ENCODE data around the gene NCAM1.

NCAM1 gene

DNA sequence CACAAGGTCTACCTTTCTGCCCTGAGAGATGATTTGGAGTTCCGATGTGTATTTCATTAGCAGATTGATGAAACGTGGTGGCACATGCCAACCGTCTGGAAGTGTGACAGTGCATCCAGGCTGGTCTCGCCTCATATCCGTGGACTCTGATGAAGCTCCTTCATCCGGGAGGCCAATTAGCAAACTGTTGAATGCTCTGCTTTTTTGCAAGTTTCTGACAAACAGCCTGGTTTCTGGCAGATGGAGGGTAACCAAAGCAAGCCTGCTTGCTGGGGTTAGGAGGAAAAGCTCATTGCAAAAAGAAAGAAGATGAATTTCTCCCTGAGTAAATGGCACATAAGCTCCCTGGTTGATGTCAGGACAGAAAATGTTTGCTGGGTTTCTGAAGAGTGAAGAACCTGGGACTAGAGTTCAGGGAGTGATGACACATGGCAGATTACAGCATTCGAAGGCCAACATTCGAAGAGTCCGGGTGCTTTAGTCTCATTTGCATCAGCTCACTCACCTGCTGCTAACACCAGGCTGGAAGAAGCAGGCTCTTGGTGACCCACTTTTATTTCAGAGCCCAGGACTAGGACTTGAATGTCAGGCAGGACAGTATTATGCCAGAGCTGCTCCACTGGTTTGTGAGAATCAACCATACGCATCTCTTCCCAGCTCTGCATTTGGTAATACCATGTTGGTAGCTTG, 217.3 kb downstream of the NCAM1 start:
- no peak for DNase-seq

DNA sequence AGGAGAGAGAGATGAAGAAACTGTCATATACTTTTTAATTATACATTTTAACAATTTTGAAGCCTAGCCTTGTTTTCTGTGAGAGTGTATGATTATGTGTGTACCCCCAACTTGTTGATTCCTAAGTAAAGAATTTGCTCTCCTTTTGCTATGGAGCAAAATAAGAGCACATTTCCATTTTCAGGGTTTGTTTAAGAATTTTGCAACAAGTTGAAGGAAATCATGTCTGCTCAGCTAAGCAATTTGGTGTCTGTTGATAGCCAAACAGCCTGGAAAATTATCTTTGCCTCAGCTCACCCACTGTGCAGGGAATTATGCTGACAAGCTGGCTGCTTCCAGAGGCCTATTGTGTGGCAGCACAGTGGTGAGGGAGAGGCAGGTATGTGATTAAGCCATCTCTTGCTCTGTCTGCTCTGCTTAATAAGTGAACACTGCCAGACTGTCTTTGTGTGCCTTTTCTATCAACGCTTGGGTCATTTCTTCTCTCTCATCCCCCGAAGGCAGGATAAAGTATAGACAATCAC, 218.0 kb downstream of the NCAM1 start:
- no peak for DNase-seq

DNA sequence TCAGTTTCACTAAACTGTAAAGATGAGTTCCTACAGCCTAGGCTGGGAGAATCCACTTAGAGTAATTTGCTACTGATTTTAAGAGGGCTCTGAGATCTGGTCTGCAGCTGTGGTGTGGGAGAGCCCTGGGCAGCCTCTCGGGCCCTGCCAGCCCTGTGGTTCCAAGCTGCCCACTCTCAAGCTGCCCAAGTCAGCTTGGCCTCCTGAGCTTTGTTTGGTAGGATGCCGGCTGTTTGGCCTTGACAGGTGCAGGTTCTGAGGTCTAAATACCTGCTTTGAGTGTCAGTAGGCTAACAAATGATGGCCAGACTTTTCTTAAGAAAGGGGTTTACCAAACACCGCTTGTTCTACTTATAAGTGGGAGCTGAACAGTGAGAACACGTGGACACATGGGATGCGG, 219.9 kb downstream of the NCAM1 start:
- no peak for DNase-seq

DNA sequence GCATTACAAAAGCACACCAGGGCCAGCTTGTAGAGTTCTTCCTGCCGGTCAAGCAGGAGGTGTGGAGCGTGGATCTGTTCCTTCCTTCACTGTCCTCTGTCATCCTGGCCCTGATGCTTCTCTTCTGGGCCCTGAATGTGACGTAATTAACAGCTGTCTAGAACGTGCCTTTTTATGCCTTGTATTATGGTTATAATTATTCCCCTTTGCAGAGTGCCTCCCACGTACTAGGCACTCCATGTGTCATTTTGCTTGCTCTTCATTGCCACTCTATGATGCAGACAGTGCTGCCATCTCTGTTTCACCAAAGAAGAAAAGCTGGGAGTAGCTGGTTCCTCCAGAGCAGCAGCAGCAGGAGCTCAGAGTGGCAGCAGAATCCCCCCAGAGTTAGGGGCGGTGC, 221.1 kb downstream of the NCAM1 start:
- DNase-seq = no peak

DNA sequence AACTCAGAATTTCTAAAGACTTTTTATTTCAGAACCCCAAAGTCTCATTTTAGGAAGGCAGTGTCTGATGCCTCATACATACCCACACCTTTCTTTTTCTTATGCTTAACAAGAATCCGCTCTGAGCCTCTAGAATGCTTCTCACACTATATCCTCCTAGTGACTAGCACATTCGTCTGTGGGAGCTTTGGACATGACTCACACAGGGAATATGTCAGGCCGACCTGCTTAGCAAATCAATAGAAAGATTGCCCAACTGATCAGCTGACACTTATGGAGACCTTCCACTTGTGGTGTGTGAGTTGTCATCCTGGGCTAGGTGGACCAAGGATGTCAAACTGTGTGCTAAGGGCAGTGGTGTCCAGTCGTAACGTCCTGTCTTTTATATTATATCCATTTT, 223.3 kb downstream of the NCAM1 start:
- DNase-seq = no peak

DNA sequence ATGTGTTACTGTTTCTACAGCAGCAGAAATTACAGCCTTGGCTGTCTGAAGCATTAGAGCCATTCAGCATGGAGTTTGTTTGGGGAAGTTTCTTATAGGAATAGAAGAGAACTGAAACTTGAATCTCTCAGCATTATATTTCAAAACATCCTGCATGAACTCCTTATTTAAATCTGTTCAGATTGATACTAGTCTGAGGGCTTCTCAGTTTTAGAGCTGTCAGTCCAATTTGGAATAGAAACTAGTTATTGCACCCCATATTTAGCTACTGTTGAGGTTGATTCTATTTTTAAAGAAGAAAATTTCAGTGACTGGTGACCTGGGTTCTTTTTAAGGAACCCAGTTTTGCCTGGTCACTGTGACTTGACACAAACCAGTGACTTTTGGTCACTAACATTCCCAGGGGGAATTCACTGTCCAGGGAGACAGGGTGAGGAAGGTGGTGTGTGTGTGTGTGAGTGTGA, 227.2 kb downstream of the NCAM1 start:
- no peak for DNase-seq

DNA sequence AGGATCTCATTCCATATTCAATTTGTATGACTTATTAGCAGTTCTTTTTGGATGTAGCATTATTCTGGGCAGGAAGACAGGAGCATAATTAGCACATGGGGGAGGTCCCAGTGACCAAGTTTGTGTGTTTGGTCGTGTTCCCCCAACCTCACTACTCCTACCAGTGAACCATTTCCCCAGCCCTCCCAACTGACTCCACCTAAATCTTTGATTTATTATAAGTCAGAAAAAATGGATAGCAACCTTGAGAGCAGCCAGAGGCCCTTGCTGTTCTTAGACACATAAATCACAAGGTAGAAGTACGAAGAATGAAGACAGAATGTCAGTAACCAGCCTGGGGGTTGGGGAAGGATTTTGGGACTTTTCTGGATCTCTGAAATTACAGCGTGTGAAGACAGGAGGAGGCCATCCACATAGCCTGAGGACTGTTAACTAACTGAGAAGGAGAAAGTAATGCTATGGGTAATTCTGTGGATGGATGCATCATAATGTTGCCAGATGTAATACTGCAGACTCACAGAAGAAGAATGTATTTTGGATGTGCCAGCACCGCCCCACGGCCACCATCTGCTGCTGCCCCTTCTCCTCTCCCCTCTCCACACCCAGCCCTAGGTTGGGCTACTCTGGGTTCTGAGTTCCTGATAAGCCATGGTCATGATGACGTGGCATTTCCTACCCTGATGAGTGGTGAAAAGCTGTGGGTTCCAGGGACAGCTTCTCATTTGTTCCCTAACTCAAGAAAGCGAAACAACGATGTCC, 228.9 kb downstream of the NCAM1 start:
- no peak for DNase-seq

DNA sequence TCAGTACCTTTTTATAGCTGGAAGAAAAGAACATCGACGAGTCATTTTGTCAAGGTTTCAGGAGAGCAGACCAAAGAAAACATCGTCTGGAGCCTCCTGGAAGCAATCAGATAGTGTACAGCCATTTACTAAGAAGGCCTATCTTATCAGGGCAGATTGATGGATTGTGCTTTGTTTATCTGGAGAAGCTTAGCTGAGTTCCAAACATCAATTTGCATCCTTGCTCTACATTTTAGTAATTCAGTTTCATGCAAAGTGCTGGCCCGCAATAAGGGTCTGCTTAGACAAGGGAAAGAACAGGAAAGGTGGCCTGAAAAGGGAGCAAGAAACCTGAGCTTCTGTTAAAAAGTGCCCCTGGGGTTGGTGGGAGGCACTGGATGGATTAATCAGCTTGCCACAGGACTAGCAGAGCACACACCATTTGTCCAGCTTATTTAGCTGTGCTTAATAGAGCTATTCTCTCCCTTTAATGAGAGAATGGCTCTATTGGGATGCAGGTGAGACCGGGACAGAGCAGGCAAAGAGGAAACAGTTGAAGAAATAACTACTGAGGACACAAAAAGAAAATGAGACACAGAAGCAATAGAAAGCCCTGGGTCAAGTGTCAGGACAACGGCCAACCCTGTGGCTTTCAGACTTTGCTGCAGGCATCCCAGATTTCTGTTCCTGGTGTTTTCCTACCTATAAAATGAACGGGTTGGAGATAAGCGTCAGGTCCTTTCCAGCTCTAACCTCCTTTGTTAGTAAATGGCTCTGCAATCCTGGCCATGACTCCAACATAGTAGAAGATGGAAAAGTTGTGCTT, 231.1 kb downstream of the NCAM1 start:
- no peak for DNase-seq

DNA sequence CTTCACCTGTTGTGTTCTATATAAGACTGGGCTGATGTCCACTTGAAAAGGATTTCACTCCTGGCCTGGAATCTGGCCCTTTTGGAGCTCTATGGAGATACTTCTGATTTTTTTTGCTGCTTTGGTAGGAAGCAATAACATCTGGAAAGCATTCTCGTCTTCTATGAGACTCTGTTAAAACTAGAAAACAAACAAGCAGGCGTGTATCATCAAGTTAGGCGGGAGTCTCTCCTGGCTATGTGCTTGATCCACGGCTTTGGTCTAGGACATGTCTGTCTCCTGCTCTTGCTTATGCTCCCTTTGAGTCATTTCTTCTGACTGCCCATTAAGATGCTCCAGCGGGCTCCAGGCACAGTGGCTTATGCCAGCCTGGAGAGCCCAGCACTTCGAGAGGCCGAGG, 231.8 kb downstream of the NCAM1 start:
- DNase-seq = no peak

DNA sequence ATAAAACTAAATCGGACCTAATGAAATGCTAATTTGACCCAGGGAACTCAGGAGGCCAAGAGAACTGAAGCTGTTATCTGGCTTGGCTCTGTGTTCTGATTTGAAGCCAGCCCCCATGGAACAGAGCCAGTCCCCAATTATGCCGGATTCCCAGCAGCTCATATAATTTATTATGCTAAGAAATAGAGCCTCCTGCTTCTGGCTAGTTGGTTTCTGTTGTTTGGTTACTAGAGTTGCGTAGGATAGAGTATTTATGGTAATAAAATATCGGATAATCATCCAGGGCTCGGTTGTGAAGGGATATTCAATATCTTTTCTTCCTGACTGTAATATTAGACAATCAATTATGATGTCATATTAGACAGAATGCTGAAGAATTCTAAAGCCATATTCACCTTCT, 232.7 kb downstream of the NCAM1 start:
- DNase-seq = no peak

DNA sequence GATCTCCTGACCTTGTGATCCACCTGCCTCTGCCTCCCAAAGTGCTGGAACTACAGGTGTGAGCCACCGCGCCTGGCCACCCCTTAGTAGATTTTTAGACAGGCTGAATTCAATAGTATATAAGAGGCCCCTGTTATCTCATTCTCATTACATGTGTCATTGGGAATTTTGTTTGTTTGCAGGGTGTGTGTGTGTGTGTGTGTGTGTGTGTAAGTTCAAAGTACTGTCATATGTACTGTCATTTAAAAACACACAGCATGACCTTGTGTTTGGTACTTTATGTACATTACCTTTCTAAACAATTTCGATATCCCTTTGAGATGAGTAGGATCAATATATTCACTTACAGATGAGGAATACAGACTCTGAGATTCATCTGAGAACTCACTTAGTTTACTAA, 234.5 kb downstream of the NCAM1 start:
- no peak for DNase-seq

DNA sequence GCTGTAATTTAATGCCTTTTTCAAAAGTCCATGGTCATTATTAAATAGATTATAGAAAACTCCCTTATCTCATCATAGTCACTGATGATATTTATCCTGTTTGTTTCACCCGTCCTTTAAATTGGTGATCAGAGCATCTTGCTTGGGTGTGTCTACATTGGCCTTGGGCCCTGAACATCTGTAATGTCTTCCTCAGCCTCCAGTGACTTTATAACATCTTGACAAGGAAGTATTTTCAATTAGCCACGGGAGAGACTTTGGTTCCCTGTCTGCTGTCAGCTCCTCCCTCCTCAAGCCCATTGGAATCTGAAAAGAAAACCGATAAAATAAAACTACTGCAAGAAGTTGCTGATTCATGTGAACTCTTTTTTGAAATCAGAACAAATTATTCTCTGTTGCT, 236.2 kb downstream of the NCAM1 start:
- no peak for DNase-seq

DNA sequence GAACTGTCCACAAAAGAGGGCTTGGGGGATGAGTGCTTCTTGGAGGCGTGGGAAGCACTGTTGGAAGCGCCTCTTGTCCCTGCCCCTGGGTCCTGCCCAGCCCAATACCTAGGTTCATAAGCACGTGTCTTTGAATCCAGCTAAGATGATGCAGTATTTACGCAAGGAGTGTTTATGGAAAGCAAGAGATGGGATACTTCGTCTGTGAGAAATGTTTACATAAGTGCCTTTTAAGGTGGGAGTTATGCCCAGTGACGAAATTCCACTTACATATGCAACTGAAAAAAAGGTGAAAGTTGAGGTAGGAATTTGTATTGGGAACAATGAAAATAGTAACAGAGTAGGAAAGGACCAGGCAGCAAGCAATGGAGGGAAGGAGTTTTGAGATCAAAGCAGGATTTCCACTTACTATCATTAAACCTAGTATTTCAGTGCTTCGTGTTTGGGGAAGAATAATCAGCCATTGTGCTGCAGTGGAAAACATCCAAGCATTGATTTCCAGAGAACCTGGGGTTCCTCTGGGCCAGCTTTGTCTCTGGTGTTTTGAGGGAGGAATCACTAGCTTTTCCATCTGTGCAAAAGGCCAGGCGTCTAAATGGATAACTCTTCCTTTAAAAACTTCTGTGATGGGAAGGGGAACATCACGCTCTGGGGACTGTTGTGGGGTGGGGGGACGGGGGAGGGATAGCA, 237.9 kb downstream of the NCAM1 start:
- no peak for DNase-seq

DNA sequence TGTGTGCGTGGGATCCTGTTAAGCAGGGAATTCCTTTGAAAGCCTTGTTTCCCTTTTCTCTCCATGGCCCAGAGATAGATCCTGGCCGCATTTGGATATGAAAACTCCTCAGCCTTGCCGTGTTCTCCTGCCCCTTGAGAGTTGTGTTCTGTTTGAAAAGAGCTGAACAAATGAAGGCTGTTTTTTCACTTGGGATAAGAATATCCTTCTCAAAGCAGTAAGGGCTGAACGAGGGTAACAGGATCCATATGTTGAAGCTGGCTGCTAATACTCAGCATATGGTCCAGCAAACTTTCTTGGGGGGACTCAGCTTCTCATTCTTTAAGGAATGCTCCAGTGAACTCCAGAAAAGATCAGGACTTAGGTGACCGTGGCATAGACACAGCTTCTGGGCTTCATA, 238.6 kb downstream of the NCAM1 start:
- DNase-seq = no peak

DNA sequence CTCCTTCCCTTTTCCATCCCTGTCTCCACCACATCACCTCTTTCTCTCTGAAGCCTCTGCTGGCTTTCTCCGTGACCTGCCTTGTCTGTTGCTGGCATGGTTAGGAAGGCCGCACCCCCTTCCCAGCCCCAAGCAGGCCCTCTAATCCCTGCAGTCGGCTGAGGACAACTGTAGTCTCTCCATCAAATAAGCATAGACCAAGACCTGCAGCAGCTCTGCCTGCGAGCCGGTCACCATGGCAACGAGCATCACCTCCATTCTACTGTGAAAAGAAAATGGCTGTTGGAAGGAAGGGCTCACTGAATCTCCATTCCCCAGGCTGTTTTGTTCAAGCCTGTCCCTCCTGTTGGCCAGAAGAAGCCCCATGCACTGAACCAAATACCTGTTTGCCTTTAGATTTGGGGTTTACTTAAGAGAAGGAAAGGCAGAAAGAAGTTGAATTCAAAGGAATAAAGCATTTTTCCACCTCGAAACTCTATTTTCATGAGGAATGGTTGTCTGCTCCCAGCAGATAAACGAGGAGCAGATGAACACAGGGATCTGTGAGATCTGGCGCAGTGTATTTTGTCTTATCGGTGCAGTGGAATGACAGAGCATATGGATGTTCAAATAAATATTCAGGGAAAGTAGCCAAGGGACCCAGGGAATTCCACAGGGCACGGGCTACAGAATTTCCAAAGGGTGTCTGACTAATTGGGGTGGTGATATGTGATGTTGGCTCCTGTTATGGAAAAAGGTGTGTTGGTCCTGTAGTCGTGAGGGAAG, 240.0 kb downstream of the NCAM1 start:
- no peak for DNase-seq

DNA sequence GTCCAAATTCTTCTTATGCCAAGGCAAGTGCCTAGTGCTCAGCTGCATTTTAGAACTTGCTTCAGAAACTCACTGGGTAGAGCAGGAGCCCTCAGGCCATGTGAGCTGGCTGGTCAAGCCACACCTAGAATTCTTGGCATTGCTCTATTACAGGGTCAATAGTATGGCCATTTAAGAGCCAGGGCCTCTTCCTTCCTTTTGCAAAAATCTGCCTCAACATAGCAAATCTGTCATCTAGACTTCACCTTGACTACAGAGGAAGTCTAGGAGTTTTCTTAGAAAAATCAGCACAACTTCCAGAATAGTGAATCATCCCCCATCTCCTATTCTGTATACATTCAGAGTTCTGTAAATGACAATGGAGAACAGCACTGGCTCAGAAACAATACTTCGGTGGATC, 241.2 kb downstream of the NCAM1 start:
- DNase-seq = no peak

DNA sequence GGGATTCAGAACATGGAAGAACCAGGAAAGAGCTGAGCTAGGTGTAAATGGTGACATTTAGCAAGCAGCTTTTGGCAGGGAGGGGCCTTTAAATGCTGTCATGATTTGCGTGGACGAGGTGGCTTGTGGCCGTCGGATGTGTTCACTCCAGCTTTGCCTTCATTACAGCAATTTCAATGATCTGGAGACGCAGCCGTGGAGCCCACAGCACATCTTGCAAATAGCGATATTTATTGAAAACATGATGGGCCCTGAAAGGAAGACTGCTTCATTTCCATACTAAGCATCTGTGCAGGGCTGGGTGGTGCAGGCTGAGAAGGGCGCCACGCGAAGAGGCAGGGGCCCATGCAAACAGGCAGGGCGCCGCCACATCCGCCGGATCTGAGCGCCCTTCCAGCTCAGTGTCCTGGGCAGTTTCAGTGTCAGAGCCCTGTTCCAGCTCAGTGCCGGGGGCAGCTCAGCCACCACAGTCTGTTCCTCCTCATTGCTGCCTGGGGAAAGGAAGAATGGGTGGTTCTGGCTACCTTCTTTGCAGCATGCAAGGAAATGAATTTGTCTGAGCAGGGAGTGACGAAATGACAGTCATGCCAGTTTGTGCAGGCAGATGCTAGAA, 242.0 kb downstream of the NCAM1 start:
- no peak for DNase-seq

DNA sequence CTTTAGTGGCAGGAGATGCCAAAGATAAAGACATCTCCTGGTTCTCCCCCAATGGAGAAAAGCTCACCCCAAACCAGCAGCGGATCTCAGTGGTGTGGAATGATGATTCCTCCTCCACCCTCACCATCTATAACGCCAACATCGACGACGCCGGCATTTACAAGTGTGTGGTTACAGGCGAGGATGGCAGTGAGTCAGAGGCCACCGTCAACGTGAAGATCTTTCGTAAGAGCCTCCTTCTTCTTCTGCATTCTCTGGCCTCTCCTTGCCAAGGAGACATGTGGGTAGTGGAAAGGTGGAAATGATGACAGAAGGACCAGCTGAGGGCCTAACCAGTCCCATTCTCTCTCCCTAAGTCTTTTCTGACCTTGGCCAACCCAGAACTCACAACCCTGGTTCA, 243.1 kb downstream of the NCAM1 start:
- DNase-seq = no peak

DNA sequence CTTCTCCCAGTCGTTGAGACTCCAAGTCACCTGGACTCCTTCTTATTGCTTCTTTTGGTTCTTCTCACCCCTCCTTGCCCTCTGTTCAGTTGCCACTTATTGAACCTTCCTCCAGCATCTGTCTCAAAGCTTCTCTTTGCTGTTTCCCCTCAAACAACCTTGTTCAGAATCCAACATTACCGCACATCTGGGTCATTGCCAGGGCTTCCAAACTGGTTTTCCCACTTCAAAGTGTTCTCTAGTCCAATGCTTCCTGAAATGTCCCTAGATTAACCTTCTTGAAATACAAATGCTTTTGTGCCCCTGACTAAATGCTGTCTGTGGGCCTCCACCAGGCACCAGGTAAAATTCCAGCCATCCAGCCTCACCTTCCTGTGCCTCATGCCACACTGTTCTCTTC, 252.3 kb downstream of the NCAM1 start:
- DNase-seq = no peak

DNA sequence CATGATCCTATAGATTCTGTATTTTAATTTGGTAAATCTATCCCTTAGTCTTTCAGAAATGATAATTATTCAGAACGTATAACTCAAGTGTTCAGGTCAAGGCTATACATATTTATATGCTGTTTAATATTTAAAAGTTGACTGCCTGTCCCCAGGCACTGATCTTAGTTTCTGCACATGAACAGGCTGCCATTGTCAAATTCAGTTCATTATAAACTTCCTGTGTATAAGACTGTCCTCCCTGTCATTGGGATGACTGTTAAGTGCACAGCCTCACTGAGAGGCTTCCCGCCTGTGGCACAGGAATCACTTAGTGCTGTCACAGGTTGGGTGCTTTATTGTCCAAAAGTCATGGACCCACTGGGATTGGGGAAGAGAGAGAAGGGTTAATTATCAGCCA, 261.0 kb downstream of the NCAM1 start:
- no peak for DNase-seq

DNA sequence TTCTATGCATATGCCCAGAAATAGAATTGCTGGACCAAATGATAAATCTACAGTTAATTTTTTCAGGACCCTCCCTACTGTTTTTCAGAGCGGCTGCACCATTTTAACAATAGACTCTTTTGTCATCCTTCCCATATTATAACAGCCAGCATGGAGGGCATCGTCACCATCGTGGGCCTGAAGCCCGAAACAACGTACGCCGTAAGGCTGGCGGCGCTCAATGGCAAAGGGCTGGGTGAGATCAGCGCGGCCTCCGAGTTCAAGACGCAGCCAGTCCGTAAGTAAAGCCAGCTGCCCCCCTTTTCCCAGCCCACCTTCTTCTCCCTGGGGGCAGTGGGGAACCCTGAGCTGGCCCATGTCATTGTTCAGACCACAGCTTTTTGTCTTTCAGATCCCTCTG, 273.7 kb downstream of the NCAM1 start:
- no peak for DNase-seq

DNA sequence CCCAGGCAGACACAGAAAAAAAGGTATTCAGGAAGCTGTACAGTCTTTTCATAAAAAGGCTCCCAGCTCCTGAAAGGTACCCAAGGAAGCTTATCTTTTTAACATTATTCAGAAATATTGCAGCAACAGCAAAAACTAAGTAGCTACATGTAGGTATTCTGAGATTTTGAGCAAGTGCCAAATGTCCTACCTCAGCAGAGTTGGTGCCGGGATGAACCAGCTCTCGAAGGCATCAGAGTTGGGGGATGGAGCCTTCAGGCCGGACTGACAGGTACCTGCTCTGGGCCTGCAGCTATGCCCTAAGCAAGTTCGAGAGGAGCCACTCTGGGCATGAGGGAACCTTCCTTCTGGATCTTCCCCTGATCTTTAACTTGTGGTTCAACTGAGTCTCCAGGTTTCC, 276.0 kb downstream of the NCAM1 start:
- no peak for DNase-seq
